Activated CD4-positive, alpha-beta memory T cell treated with anti-CD3 and anti-CD28 coated beads, Interleukin-2, amount 10 ng/mL, durations not matched to agents 7 days and 5 days (primary cell): ENCODE results near the gene PPP1R7. TPM values are rescaled to one million over a fixed set of nuclear protein-coding genes. Genes with fewer than 3 reads are reported as not detected.

Experiments
- CTCF ChIA-PET: fragments of 350-600 bp; sonication (Branson Sonifier 250); formaldehyde crosslinking; loops from one replicate; lab custom pipeline; 2021; ENCODE audit warnings: antibody characterized with exemption, inconsistent platforms; lab: Charles Lee
- POLR2A ChIA-PET: fragments of 350-600 bp; sonication (Branson Sonifier 250); formaldehyde crosslinking; loops from one replicate; lab custom pipeline; 2021; ENCODE audit warnings: antibody characterized with exemption; lab: Charles Lee
- DNase-seq: peaks from one replicate; pipeline ENCODE4 v3.0.0-alpha.2; 2020
- H3K27ac Mint-ChIP-seq: one replicate; pipeline ENCODE4 v1.8.0; 2021; ENCODE audit warnings: mild to moderate bottlenecking, mixed read lengths
- H3K27me3 Mint-ChIP-seq: one replicate; pipeline ENCODE4 v1.8.0; 2021; ENCODE audit warnings: mixed read lengths
- H3K36me3 Mint-ChIP-seq: one replicate; pipeline ENCODE4 v1.8.0; 2021; ENCODE audit warnings: low read depth, mixed read lengths
- H3K4me1 Mint-ChIP-seq: one replicate; pipeline ENCODE4 v1.8.0; 2021; ENCODE audit warnings: mixed read lengths
- H3K4me3 Mint-ChIP-seq: one replicate; pipeline ENCODE4 v1.8.0; 2021; ENCODE audit warnings: mild to moderate bottlenecking, mixed read lengths
- H3K9me3 Mint-ChIP-seq: one replicate; pipeline ENCODE4 v1.8.0; 2021; ENCODE audit warnings: mixed read lengths
- total RNA-seq, 2 experiments: library from RNA; stranded (reverse); gene quantifications; one replicate each; pipeline ENCODE4 v1.2.3, GENCODE V29; 2021

The PPP1R7 gene
- total RNA-seq, 2 experiments from 2014 or later: 103 to 106 TPM

DNA sequence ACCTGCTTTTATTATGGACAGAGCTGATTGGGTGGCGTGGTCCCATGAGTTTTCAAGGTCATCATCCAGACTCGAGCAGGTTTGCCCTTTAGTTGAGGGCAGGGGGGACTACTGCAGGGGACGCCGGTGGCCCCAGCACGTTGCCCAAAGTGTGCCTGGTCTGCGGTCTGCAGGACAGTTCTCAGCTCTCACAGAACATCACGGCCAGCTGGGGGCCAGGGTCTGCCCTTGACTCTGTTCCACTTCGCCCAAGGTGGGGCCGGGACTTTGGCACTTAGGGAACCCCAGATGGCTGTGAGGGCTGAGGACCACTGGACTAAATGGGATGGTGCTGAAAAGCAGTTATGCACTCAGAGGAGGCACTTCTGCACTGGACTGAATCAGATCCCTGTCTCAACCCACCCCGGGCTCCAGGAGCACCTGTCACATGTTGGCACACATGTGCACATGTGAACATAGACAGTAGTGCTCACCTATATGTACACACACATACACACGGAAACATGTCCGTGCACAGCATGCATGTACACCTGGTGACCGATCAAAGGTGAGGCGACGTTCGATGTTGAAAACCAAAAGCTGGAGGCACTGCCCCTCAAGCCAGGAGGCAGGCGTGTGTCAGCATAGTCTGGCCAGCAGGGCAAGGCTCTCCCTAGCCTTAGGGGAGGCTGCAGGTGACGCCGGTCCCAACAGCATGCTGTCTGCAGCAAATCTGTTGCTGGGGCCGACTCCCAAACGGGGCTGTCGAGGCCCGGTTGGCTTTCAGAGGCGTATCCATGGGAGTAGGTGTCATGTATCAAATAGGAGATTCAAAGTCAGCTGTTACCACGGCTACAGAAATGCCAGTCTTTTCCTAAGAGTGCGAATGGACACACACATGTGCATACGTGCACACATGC, 48.4 kb downstream of the PPP1R7 start:
- POLR2A ChIA-PET: no interaction called here
- no peaks in the 10 kb centered on the region for H3K36me3 Mint-ChIP-seq
- CTCF ChIA-PET: no interaction called here
- H3K4me3 Mint-ChIP-seq: no peak overlapping the region
- H3K4me1 Mint-ChIP-seq: no peaks in the 10 kb centered on the region
- H3K9me3 Mint-ChIP-seq: no peaks in the 10 kb centered on the region
- no peak for DNase-seq
- H3K27ac Mint-ChIP-seq: no peak overlapping the region
- H3K27me3 Mint-ChIP-seq: no peaks in the 10 kb centered on the region

DNA sequence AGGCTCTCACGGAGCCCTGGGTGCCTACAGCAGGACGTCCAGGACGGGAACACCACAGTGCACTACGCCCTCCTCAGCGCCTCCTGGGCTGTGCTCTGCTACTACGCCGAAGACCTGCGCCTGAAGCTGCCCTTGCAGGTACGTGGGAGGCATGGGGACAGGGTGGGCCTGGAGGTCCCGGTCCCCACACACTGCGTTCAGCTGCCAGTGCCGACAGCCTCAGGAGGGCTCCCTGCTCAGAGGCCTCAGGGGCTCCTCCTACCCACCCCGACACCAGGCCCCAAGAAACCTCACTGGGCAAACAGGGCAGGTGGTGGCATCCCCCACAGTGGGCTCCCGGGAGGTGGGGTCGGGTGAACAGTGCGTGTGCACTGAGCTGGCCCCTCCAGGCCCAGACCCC, 49.0 kb downstream of the PPP1R7 start:
- Mint-ChIP-seq H3K36me3 (no peaks in the 10 kb centered on the region), H3K27ac (no peak overlapping the region), H3K4me1 (no peaks in the 10 kb centered on the region), H3K4me3 (no peak overlapping the region), H3K9me3 (no peaks in the 10 kb centered on the region), H3K27me3 (no peaks in the 10 kb centered on the region)
- CTCF ChIA-PET: no interaction called here
- no peak for DNase-seq
- POLR2A ChIA-PET: no interaction called here

DNA sequence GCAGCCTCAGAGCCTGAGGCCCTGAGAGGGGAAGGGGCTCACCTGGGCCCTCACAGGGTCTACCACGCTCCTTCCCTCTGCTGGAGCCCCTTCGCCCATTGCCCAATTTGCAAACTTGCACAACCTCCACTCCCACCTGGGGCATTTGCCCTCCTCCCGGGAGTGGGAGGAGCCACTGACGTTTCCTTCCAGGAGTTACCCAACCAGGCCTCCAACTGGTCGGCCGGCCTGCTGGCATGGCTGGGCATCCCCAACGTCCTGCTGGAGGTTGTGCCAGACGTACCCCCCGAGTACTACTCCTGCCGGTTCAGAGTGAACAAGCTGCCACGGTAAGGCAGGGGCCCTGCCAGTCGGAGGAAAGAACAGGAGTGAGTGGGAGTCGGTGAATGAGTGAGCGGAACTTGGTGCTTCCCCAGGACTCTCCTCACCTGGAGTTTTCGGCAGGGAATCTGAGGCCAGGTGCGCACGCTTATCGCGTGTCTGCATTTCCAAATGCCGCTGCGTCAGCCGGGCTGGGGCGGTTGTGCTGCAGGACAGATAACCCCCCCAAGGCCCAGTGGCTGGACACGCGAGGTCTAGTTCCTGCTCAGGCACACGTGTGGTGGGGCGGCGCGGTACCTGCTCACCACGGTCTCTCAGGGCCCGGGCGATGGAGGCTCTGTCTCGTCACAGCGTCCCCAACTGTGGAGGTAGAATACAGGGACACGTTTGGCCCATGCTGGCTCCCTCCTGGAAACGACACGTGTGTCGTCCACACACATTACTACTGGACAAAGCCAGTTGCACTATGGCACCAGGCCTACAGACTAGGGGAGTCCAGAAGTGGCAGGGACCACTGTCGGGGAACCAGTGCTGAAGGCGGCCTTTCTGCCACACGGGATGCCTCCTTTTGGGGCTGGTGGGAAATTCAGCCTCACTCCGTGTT, 49.9 kb downstream of the PPP1R7 start:
- Mint-ChIP-seq H3K36me3 (no peaks in the 10 kb centered on the region), H3K4me3 (no peak overlapping the region), H3K27ac (no peak overlapping the region), H3K27me3 (no peaks in the 10 kb centered on the region), H3K4me1 (no peaks in the 10 kb centered on the region), H3K9me3 (no peaks in the 10 kb centered on the region)
- ChIA-PET POLR2A (no interaction called here), CTCF (no interaction called here)
- DNase-seq: no peak

DNA sequence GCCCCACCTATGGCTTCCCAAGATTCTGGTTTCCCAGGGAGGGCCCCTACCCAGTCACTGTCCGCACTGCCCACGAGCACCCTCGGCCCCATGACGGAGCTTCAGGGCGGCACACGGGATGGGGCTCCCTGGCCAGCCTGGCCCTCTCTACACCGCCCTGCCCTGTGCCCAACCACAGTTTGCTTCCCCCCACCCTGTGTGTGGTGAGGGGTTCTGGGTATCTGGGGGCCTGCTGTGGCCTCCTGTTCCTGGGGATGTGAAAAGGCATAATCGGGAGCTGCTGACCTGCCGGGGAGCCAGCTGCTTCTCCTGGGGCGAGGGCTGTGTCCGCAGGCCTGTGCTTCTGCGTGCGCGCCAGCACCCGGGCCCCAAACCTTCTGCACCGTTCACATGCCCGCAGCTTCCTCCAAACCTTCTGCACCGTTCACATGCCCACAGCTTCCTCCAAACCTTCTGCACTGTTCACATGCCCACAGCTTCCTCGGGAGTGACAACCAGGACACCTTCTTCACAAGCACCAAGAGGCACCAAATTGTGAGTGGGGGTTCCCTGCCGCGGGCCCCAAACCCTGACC, 50.6 kb downstream of the PPP1R7 start:
- CTCF ChIA-PET: no interaction called here
- no peaks in the 10 kb centered on the region for H3K27me3 Mint-ChIP-seq
- no peaks in the 10 kb centered on the region for H3K36me3 Mint-ChIP-seq
- H3K27ac Mint-ChIP-seq: no peak overlapping the region
- POLR2A ChIA-PET: no interaction called here
- no peaks in the 10 kb centered on the region for H3K4me1 Mint-ChIP-seq
- no peak overlapping the region for H3K4me3 Mint-ChIP-seq
- no peak for DNase-seq
- no peaks in the 10 kb centered on the region for H3K9me3 Mint-ChIP-seq

DNA sequence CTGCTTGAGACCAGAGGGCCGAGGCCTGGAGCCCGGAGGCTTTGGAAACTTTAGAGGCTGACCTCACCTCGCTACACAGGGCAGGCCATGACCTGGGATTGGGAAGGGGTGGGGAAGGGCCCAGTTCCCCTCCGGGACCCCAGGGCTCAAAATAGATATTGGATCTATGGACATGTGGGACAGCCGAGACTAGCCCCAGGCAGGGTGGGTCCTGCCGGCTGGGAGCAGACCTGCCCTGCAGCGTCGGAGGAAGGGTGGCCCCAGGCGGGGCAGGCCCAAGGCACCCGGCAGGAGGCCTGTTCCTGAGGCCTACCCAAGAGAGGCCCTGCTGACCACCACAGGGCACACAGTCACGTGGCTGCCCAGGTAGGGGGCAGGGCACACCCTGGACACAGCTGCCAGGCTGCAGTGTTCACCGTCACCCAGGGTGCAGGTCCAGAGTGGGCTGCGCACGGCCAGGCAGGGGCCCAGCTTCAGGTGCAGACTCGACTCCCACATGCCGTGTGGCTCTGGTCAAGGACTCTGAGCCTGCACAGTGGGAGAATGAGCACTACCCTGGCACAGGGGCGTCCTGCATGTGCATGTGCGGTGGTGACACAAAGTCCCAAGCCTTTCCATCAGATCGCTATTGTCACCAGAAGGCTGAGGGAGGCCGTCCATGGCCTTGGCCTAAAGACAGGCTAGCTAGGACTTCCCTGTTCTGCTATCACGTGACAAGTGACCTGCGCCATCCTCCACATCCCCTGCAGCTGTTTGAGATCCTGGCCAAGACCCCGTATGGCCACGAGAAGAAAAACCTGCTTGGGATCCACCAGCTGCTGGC, 51.4 kb downstream of the PPP1R7 start:
- Mint-ChIP-seq H3K27ac (no peak overlapping the region), H3K27me3 (no peaks in the 10 kb centered on the region), H3K4me3 (no peak overlapping the region), H3K9me3 (no peaks in the 10 kb centered on the region), H3K4me1 (no peaks in the 10 kb centered on the region), H3K36me3 (no peaks in the 10 kb centered on the region)
- CTCF ChIA-PET: no interaction called here
- no peak for DNase-seq
- POLR2A ChIA-PET: no interaction called here

DNA sequence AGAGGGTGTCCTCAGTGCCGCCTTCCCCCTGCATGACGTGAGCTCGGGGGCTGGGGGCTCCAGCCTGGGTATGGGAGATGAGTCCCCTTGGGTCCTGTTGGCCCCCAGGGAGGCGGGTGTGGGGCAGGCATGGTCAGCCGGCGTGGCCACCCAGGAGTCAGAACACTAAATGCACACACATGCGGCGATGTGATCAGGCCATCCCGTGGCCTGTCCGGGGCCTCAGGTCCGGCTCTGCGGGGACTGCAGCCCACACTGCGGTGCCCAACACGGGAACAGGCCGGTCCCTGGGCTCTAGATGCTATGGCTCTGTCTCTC, 52.0 kb downstream of the PPP1R7 start:
- no peak overlapping the region for H3K4me3 Mint-ChIP-seq
- no peak overlapping the region for H3K27ac Mint-ChIP-seq
- H3K9me3 Mint-ChIP-seq: no peaks in the 10 kb centered on the region
- no peak for DNase-seq
- ChIA-PET CTCF (no interaction called here), POLR2A (no interaction called here)
- no peaks in the 10 kb centered on the region for H3K27me3 Mint-ChIP-seq
- H3K4me1 Mint-ChIP-seq: no peaks in the 10 kb centered on the region
- H3K36me3 Mint-ChIP-seq: no peaks in the 10 kb centered on the region

DNA sequence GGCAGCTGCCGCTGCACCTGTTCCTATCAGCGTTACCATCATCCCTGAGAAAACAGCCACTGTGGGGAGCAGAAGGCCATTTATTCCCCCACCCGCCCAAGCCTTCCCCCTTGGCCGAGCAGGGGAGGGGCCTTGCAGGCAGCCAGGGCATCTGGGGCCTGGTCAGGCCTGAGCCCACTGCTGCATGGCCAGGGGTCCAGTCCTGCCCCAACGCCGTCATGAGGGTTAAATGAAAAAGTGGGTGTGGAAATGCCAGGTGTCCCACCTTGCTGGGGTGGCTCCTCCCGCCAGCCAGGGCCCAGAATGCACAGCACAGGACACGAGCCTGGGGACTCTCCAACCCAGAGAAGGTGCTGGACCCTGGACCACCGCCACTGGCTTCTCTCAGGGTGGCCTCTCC, 52.4 kb downstream of the PPP1R7 start:
- Mint-ChIP-seq H3K4me3 (no peak overlapping the region), H3K36me3 (no peaks in the 10 kb centered on the region), H3K9me3 (no peaks in the 10 kb centered on the region), H3K4me1 (no peaks in the 10 kb centered on the region), H3K27me3 (no peaks in the 10 kb centered on the region), H3K27ac (no peak overlapping the region)
- POLR2A ChIA-PET: no interaction called here
- CTCF ChIA-PET: no interaction called here
- DNase-seq: no peak

DNA sequence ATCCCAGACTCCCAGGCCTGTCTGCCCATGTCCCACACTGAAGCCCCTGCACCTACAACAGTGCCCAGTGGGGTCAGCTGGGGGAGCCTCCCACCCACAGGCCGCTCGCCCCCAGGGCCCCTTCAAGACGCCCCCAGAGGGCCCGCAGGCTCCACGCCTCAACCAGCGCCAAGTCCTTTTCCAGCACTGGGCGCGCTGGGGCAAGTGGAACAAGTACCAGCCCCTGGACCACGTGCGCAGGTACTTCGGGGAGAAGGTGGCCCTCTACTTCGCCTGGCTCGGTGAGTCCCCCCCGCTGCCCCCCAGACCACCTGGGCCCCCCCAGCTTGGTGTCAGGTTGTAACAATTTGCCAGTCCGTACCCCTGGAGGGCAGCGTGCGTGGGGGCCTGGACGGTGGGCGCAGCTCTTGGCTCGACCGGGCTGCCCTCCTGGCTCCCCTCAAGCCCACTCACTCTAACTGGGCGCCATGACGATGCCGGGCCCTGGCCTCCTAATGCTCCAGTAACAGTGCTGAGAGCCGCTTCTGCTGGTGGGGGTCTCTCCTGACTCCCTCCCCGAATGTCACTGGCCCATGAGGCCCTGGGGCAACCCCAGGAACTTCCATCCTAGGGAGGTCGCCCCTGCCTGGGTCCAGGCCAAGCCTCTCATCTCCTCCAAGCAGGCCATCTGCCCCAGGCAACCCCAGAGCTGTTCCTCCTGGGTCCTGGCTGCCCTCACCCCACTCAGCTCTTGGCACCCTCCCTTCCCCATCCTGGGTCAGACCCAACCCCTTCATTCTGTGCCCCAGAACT, 53.1 kb downstream of the PPP1R7 start:
- ChIA-PET CTCF (no interaction called here), POLR2A (no interaction called here)
- Mint-ChIP-seq H3K27ac (no peak overlapping the region), H3K36me3 (no peaks in the 10 kb centered on the region), H3K4me3 (no peak overlapping the region), H3K9me3 (no peaks in the 10 kb centered on the region), H3K27me3 (no peaks in the 10 kb centered on the region), H3K4me1 (no peaks in the 10 kb centered on the region)
- DNase-seq: no peak

DNA sequence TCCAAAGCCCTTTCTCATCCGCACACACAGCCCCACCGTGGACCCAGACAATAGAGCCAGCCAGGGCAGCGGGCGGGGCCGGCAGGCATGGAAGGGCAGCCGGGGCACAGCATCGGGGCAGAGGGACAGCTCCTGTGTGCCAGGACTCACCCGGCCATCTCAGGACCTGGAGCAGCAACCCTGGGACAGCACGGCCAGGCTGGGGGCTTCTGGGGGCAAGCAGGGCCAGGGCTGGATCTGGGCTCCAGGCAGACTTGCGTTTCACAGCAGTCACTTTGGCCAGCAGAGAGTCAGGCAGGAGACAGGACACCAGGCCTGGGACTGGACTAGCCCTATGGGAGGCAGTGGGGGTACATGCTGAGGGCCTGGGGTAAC, 53.7 kb downstream of the PPP1R7 start:
- DNase-seq: no peak
- no peak overlapping the region for H3K27ac Mint-ChIP-seq
- no peaks in the 10 kb centered on the region for H3K9me3 Mint-ChIP-seq
- H3K36me3 Mint-ChIP-seq: no peaks in the 10 kb centered on the region
- POLR2A ChIA-PET: no interaction called here
- H3K4me1 Mint-ChIP-seq: no peaks in the 10 kb centered on the region
- no peak overlapping the region for H3K4me3 Mint-ChIP-seq
- CTCF ChIA-PET: no interaction called here
- no peaks in the 10 kb centered on the region for H3K27me3 Mint-ChIP-seq

DNA sequence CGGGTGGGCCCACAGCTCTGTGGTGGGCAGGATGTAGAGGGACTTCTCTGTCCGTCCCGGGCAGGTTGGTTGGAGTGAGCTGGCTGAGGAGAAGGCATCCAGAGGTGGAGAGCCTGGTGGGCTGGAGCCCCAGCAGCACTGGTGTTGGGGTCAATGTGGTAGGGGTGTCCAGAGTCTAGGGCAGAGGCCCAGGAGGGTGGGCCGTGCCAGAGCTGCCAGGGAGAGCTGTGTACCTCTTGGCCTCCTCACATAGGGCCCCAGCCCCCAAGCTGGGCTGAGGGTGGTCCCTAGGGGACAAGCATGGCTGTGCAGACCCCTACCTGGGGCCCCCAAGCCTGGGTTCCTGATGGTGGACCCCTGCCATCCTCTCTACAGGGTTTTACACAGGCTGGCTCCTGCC, 54.2 kb downstream of the PPP1R7 start:
- Mint-ChIP-seq H3K27ac (no peak overlapping the region), H3K4me1 (no peaks in the 10 kb centered on the region), H3K36me3 (no peaks in the 10 kb centered on the region), H3K27me3 (no peaks in the 10 kb centered on the region), H3K9me3 (no peaks in the 10 kb centered on the region), H3K4me3 (no peak overlapping the region)
- ChIA-PET CTCF (no interaction called here), POLR2A (no interaction called here)
- no peak for DNase-seq

DNA sequence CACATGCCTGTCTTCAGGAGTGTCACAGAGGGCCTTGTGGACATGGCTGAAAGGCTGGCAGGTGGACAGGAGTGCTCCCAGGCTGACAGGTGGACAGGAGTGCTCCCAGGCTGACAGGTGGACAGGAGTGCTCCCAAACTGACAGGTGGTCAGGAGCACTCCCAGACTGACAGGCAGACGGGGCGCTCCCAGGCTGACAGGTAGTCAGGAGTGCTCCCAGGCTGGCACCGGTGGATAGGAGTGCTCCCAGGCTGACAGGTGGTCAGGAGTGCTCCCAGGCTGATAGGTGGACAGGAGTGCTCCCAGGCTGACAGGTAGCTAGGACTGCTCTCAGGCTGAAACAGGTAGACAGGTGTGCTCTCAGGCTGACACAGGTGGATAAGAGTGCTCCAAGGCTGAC, 54.8 kb downstream of the PPP1R7 start:
- ChIA-PET CTCF (no interaction called here), POLR2A (no interaction called here)
- no peaks in the 10 kb centered on the region for H3K36me3 Mint-ChIP-seq
- no peak overlapping the region for H3K27ac Mint-ChIP-seq
- DNase-seq: no peak
- no peaks in the 10 kb centered on the region for H3K9me3 Mint-ChIP-seq
- no peak overlapping the region for H3K4me3 Mint-ChIP-seq
- no peaks in the 10 kb centered on the region for H3K27me3 Mint-ChIP-seq
- H3K4me1 Mint-ChIP-seq: no peaks in the 10 kb centered on the region

DNA sequence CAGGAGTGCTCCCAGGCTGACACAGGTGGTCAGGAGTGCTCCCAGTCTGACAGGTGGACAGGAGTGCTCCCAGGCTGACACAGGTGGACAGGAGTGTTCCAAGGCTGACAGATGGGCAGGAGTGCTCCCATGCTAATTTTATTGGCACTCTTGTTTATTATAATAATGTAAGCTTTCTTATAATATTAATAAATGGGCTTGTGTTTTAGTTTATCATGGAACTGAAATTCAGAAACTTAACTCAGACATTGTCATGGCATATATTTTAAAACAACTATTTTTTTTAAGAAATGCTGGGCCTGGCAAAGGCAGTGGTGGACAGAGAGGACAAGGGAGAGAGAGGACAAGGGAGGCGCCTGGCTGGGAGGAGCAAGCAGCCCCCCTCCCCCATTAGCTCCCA, 56.9 kb downstream of the PPP1R7 start:
- CTCF ChIA-PET: no interaction called here
- no peak overlapping the region for H3K27ac Mint-ChIP-seq

More for the DNA sequence above, 56.9 kb downstream of the PPP1R7 start:
- no peaks in the 10 kb centered on the region for H3K27me3 Mint-ChIP-seq
- no peaks in the 10 kb centered on the region for H3K4me1 Mint-ChIP-seq
- H3K9me3 Mint-ChIP-seq: no peaks in the 10 kb centered on the region
- no peak for DNase-seq
- POLR2A ChIA-PET: no interaction called here
- no peaks in the 10 kb centered on the region for H3K36me3 Mint-ChIP-seq
- no peak overlapping the region for H3K4me3 Mint-ChIP-seq
